ENCODE data around the gene CHD9.

DNA sequence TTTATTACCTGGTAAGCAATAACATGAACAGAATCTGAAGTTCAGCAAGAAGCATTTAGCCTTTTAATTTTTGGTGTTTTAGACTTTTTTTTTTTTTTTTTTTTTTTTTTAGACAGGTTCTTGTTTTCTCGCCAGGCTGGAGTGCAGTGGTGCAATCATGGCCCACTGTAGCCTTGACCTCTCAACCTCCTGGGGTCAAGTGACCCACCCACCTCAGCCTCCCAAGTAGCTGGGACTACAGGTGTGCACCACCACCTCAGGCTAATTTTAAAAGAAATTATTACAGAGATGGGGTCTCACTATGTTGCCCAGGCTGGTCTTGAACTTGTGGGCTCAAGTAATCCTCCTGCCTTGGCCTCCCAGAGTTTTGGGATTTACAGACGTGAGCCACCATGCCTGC, 206.5 kb downstream of the CHD9 start:
- TF ChIP-seq, protein P1, sequence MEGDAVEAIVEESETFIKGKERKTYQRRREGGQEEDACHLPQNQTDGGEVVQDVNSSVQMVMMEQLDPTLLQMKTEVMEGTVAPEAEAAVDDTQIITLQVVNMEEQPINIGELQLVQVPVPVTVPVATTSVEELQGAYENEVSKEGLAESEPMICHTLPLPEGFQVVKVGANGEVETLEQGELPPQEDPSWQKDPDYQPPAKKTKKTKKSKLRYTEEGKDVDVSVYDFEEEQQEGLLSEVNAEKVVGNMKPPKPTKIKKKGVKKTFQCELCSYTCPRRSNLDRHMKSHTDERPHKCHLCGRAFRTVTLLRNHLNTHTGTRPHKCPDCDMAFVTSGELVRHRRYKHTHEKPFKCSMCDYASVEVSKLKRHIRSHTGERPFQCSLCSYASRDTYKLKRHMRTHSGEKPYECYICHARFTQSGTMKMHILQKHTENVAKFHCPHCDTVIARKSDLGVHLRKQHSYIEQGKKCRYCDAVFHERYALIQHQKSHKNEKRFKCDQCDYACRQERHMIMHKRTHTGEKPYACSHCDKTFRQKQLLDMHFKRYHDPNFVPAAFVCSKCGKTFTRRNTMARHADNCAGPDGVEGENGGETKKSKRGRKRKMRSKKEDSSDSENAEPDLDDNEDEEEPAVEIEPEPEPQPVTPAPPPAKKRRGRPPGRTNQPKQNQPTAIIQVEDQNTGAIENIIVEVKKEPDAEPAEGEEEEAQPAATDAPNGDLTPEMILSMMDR (IDR thresholded peaks at IDR 0.05), result no peak
- TF ChIP-seq POLR2A (IDR thresholded peaks at IDR 0.05), result no peak

Data from prostate gland (tissue), 2 donors.